GM23338 (cell line): ENCODE data around the gene LMO1.

Experiments used
- CREB1 ChIP-seq: fragments of 250-450 bp; sonication (Bioruptor Pico); IDR thresholded peaks from 2 replicates; pipeline ENCODE4 v1.5.0; 2020; ENCODE audit warnings: low read depth, mild to moderate bottlenecking, moderate library complexity
- CTCF ChIP-seq, 2 experiments: fragments of 200-600 bp in 1 of 2; sonication (generic) in 1 of 2; conservative IDR thresholded peaks; 2 replicates each; pipeline versions ENCODE4 v1.5.1 to v1.6.1; 2016 to 2017; ENCODE audit warnings: antibody characterized with exemption in 2 of 2, low read depth in 2 of 2, mild to moderate bottlenecking in 2 of 2, moderate library complexity in 1 of 2
- ETS1 ChIP-seq: IDR thresholded peaks from 2 replicates; pipeline ENCODE4 v1.6.1; 2016; ENCODE audit warnings: antibody characterized with exemption
- EZH2 ChIP-seq: fragments of 200-600 bp; sonication (generic); IDR thresholded peaks from one replicate; pipeline ENCODE4 v1.8.0; 2017; ENCODE audit warnings: antibody characterized with exemption, mild to moderate bottlenecking, low read depth; ENCODE audit not compliant: unreplicated experiment
- EZH2phosphoT487 ChIP-seq: fragments of 200-600 bp; sonication (generic); IDR thresholded peaks from one replicate; pipeline ENCODE4 v1.8.1; 2018; ENCODE audit warnings: antibody characterized with exemption; ENCODE audit not compliant: unreplicated experiment
- JUNB ChIP-seq: IDR thresholded peaks from one replicate; pipeline ENCODE4 v1.6.1; 2016; ENCODE audit warnings: antibody characterized with exemption; ENCODE audit not compliant: unreplicated experiment
- POLR2AphosphoS5 ChIP-seq: IDR thresholded peaks from 2 replicates; pipeline ENCODE4 v1.6.1; 2016; ENCODE audit warnings: antibody characterized with exemption, low read depth
- REST ChIP-seq: IDR thresholded peaks from one replicate; pipeline ENCODE4 v1.6.1; 2018; ENCODE audit warnings: antibody characterized with exemption; ENCODE audit not compliant: unreplicated experiment
- STAT1 ChIP-seq: IDR thresholded peaks from one replicate; pipeline ENCODE4 v1.6.1; 2016; ENCODE audit warnings: antibody characterized with exemption; ENCODE audit not compliant: unreplicated experiment

- TF ChIP-seq CTCF (conservative IDR thresholded peaks at IDR 0.05; ENCODE audit: low read depth in 2 of 2): no peak; a peak in 1 of 4 replicates
- no peak for TF ChIP-seq EZH2phosphoT487
- no peak for TF ChIP-seq POLR2AphosphoS5
- TF ChIP-seq REST: no peak
- no peak for TF ChIP-seq JUNB
- TF ChIP-seq EZH2: no peak
- TF ChIP-seq ETS1: no peak
- no peak for TF ChIP-seq CREB1 (CRISPR knock-in tag)
- no peak for TF ChIP-seq STAT1
These were observed 44.8 kb downstream of the LMO1 start for GRCh38 chr11:8218840-8219239.
